GM10248 (cell line): ENCODE data around the gene MYH10.

Source experiments
- CTCF ChIA-PET: fragments of 300-600 bp; sonication (Branson Sonifier 250); formaldehyde crosslinking; extraction: SDS; loops from one replicate; lab custom pipeline; 2021; ENCODE audit warnings: antibody characterized with exemption; lab: Yijun Ruan, JAX
- POLR2A ChIA-PET: fragments of 350-650 bp; sonication (Branson Sonifier 250); formaldehyde crosslinking; extraction: SDS; loops from one replicate; lab custom pipeline; 2020; ENCODE audit warnings: antibody characterized with exemption; lab: Yijun Ruan, JAX
- DNase-seq: peaks from one replicate; pipeline ENCODE4 v3.0.0; 2012; ENCODE audit errors: extremely low spot score
- TF ChIP-seq, protein P1 (sequence below): IDR thresholded peaks from 2 replicates; pipeline ENCODE4 v1.5.1; 2012; ENCODE audit warnings: mild to moderate bottlenecking, low read depth; ENCODE audit errors: extremely low read depth, missing control alignments, control extremely low read depth

Gene MYH10

DNA sequence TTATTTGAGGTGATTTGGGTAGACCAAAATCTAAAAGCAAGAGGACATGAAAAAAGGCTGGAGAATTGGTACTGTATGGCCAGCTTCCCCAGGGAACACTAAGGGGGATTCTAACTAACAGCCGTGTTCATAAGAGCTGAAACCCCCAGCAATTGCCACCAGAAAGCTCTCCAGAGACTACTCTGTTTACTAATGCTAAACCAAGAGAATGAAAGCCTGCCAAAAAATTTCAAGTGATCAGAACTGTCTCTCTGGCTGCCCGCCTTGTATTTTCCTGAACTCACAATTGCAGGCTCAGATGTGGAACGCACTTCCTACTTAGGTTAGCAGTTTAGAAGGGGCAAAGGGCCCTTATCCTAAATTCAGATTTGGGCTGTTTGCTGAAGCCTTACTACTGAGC lies 24.1 kb downstream of the MYH10 start:
- TF ChIP-seq, protein P1, sequence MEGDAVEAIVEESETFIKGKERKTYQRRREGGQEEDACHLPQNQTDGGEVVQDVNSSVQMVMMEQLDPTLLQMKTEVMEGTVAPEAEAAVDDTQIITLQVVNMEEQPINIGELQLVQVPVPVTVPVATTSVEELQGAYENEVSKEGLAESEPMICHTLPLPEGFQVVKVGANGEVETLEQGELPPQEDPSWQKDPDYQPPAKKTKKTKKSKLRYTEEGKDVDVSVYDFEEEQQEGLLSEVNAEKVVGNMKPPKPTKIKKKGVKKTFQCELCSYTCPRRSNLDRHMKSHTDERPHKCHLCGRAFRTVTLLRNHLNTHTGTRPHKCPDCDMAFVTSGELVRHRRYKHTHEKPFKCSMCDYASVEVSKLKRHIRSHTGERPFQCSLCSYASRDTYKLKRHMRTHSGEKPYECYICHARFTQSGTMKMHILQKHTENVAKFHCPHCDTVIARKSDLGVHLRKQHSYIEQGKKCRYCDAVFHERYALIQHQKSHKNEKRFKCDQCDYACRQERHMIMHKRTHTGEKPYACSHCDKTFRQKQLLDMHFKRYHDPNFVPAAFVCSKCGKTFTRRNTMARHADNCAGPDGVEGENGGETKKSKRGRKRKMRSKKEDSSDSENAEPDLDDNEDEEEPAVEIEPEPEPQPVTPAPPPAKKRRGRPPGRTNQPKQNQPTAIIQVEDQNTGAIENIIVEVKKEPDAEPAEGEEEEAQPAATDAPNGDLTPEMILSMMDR: no peak
- POLR2A ChIA-PET: no interaction called here
- CTCF ChIA-PET: interaction anchor here (1.1 to 1.2 kb wide), 2 partner anchors 16 to 25 kb away, joined by 3 to 4 read pairs; no protein-coding TSS in a partner anchor
- DNase-seq: no peak

- no peak for DNase-seq
- TF ChIP-seq, protein P1: no peak
- ChIA-PET POLR2A (no interaction called here), CTCF (interaction anchor here (1.2 kb wide), 1 partner anchor 21 kb away, joined by 8 read pairs; no protein-coding TSS in a partner anchor)
These were observed 27.8 kb downstream of the MYH10 start for GRCh38 chr17:8602679-8603078.

DNA sequence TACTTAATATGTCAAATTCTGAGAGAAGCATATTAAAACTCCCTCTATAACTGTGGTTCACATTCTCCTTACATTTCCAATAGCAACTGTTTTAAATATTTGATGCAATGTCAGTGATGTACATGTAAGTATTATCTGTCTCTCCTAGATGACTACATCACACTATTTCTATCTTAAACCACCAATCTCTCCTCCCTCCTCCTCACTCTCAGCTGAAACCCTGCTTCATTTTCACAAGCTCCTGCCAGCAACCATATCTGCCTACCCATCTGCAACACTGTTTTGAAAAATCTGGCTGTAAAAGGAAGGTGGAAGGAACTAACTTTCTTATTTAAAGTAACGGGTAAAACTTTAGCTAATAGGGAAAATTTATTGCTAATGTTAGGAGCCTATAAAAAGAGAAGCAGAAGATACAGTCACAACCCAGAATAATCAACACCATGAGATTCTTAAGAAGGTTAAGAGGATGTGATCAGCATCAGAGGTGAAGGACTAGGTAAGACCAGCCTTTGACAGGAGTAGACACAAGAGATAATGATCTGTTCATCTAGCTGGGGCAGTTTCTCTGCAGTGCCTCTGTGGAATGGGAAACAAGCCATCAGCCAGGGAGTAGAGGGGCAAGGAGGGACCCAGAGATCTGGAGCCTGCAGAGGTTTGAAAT lies 31.0 kb downstream of the MYH10 start:
- no peak for DNase-seq
- POLR2A ChIA-PET: no interaction called here
- CTCF ChIA-PET: interaction anchor here (1.2 kb wide), 1 partner anchor 36 kb away, joined by 3 read pairs; no protein-coding TSS in a partner anchor
- TF ChIP-seq, protein P1: no peak

DNA sequence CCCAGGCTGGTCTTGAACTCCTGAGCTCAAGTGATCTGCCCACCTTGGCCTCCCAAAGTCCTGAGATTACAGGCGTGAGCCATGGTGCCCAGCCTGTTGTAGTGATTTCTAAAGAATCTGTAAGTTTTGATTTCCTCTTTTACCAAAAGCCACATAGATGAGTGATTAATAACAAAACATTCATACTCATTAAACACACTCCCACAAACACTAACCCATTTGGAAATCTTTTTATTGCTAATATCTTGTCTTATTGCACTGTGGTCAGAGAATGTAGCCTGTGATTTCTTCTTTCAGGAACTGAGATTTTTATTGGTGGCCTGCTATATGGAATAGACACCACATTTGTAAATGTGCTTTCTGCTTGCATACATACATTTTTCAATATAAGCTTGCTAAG lies 31.6 kb downstream of the MYH10 start:
- ChIA-PET CTCF (interaction anchor here (1.2 kb wide), 1 partner anchor 36 kb away, joined by 3 read pairs; no protein-coding TSS in a partner anchor), POLR2A (no interaction called here)
- TF ChIP-seq, protein P1: no peak
- DNase-seq: no peak

DNA sequence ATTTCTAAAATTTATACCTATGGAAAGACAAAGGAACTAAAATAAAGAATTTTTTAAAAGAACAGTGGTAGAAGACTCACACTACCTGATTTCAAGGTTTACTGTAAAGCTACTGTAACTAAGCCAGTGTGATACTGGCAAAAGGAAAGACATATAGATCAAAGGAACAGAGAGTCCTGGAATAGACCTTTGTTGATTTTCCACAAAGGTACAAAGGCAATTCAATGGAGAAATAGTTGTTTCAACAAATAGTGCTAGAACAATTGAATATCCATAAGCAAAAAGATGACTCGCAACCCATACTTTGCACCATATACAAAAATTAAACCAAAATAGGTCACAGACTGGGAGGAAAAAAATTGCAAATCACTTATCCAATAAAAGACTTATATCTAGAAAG lies 36.7 kb downstream of the MYH10 start:
- TF ChIP-seq, protein P1: no peak
- CTCF ChIA-PET: no interaction called here
- POLR2A ChIA-PET: no interaction called here
- DNase-seq: no peak

GRCh38 chr17:8593276-8593675 lies 37.2 kb downstream of the MYH10 start:
- CTCF ChIA-PET: no interaction called here
- DNase-seq: no peak
- TF ChIP-seq, protein P1: no peak
- POLR2A ChIA-PET: no interaction called here
